ENCODE data around the gene ARMC3. TPM values are rescaled to one million over a fixed set of nuclear protein-coding genes. Genes with fewer than 3 reads are reported as not detected.
A peak's percentile ranks its signal among the peaks of the same experiment; 100 is the strongest.
"Not testable (repeated sequence)": the region's sequence is repeated elsewhere in the genome, so short reads cannot be mapped to it uniquely, and the experiment has no call there.

The ARMC3 gene
- total RNA-seq, 4 donors from 2014 or later: not detected

DNA sequence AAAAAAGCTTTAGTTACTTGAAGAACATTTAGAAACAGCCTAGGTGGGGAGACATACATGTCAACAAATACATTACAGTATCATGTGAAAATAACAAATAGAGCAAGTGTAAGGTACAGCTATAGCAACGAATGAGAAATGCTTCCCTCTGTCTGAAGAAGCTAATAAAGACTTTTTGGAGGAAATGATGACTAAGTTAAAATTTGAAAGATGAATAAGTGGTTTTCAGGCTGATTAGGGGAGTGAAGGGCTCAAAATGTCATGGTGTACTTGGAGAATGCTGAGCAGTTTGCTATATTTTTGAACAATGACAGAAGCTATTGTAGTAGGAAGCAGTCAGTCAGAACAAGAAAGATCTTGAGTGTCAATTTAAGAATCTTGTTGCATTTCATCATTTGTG, 2.8 kb upstream of the ARMC3 start:
- intact Hi-C loops (cut with DNase I; ENCODE audit: low total_unique reads): no loop called here
- DNase-seq (ENCODE audit: low spot score in 2 of 2): no peak
- TF ChIP-seq, protein P1, sequence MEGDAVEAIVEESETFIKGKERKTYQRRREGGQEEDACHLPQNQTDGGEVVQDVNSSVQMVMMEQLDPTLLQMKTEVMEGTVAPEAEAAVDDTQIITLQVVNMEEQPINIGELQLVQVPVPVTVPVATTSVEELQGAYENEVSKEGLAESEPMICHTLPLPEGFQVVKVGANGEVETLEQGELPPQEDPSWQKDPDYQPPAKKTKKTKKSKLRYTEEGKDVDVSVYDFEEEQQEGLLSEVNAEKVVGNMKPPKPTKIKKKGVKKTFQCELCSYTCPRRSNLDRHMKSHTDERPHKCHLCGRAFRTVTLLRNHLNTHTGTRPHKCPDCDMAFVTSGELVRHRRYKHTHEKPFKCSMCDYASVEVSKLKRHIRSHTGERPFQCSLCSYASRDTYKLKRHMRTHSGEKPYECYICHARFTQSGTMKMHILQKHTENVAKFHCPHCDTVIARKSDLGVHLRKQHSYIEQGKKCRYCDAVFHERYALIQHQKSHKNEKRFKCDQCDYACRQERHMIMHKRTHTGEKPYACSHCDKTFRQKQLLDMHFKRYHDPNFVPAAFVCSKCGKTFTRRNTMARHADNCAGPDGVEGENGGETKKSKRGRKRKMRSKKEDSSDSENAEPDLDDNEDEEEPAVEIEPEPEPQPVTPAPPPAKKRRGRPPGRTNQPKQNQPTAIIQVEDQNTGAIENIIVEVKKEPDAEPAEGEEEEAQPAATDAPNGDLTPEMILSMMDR (IDR thresholded peaks at IDR 0.05): no peak
- no peak for TF ChIP-seq POLR2A (IDR thresholded peaks at IDR 0.05)
- WGBS, 2 donors: 50 to 71% methylated on average over 1 of the region's 1 CpG
- no peak overlapping the region for H3K4me3 ChIP-seq (ENCODE audit: low read depth, poor library complexity, severe bottlenecking)

DNA sequence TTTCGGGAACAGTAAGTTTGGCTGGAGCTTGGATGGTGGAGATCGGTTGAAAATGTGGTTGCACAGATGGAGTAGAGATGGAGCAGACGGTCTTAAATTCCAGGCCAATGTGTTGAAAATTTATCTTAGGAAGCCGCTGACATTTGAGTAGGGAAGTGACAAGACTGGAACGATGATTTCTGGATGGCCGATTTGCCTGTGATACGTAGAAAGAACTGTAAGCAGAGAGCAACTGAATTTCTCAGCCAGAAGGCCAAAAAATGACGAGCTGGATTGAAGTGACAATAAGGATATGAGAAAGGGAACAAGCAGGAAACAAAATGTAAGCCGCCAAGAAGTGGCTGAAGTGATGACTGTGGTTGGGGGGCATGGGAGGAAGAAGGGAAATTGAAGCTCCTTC, 687 bp upstream of the ARMC3 start:
- H3K4me3 ChIP-seq (ENCODE audit: low read depth, poor library complexity, severe bottlenecking): no peak overlapping the region
- 77% methylated on average over 9 of the region's 9 CpGs for WGBS, 2 donors
- DNase-seq (ENCODE audit: low spot score in 2 of 2): no peak
- TF ChIP-seq, protein P1 (IDR thresholded peaks at IDR 0.05): no peak
- no peak for TF ChIP-seq POLR2A (IDR thresholded peaks at IDR 0.05)
- intact Hi-C loops (cut with DNase I; ENCODE audit: low total_unique reads): no loop called here

DNA sequence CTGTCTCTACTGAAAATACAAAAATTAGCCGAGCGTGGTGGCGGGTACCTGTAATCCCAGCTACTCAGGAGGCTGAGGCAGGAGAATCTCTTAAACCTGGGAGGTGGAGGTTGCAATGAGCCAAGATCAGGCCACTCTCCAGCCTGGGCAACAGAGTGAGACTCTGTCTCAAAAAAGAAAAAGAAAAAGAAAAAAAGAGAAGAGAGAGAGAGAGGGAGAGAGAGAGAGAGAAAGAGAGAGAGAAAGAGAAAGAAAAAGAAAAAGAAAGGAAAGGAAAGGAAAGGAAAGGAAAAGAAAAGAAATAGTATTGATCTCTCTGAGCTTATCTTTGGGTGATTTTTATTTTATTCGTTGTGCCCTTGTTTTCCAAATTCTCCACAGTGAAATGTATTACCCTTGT, 1.2 kb downstream of the ARMC3 start:
- WGBS, 2 donors: 96 to 98% methylated on average over 4 of the region's 4 CpGs
- DNase-seq (ENCODE audit: low spot score in 2 of 2); H3K4me3 ChIP-seq (ENCODE audit: low read depth, poor library complexity, severe bottlenecking); intact Hi-C loops (cut with DNase I; ENCODE audit: low total_unique reads): not testable (repeated sequence)

DNA sequence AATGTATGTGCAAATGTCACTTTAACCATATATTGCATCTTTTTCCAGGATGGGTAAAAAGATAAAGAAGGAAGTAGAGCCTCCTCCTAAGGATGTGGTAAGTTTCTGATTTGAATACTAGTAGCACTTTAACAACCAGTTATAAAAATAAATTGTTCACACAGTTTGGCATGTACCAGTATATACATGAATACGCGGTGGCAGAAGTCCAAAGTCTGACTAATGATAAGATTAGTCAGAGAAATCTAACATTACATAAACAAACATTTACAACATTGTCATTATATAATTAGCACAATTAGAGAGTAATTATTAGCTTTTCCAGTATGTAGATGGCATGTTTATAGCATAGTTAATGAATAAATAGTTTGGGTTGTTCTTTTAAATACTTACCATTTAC, 4.1 kb downstream of the ARMC3 start:
- intact Hi-C loops (cut with DNase I; ENCODE audit: low total_unique reads): no loop called here
- 41% methylated on average over 2 of the region's 2 CpGs for WGBS, 2 donors
- H3K4me3 ChIP-seq (ENCODE audit: low read depth, poor library complexity, severe bottlenecking): no peak overlapping the region
- TF ChIP-seq, protein P1 (IDR thresholded peaks at IDR 0.05): no peak
- TF ChIP-seq POLR2A (IDR thresholded peaks at IDR 0.05): no peak
- no peak for DNase-seq (ENCODE audit: low spot score in 2 of 2)

DNA sequence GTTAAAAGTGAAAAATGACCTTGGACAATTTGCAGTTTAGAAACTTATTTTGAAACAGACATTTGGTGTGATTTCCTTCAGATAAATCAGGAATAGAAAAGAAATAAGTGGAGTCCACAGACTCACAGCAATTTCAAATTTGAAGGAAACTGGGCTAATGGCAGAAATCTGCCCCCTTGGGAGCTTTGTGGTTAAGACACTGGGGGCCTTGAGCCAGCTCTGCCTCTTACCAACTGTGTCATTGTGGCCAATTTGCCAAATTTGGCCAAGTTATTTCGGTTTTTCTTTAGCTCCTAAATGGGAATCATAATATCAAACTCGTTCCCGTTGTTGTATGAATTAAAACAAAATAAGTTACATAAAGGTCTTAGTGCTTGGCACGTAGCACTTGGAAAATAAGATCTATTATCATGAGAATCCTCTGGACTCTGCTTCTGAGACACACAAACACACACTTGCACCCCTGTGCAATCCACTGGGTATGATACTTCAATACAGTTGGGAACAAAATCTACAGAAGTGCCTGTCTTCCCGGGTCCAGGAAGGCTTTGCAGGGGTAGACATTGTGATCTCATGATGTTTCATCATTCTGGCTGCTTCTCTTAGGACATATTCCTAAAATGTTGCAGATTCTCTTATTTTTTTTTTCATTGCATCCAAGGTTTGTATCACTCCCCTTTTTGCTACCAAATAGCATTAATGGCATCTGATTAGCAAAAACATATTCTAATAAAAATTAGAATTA, 4.9 kb downstream of the ARMC3 start:
- TF ChIP-seq, protein P1 (IDR thresholded peaks at IDR 0.05): no peak
- no peak for TF ChIP-seq POLR2A (IDR thresholded peaks at IDR 0.05)
- WGBS, 2 donors: 60 to 66% methylated on average over 5 of the region's 5 CpGs
- peak in 1 of 2 donors; percentile 15 for DNase-seq (ENCODE audit: low spot score in 2 of 2)
- intact Hi-C loops (cut with DNase I; ENCODE audit: low total_unique reads): no loop called here
- no peak overlapping the region for H3K4me3 ChIP-seq (ENCODE audit: low read depth, poor library complexity, severe bottlenecking)

DNA sequence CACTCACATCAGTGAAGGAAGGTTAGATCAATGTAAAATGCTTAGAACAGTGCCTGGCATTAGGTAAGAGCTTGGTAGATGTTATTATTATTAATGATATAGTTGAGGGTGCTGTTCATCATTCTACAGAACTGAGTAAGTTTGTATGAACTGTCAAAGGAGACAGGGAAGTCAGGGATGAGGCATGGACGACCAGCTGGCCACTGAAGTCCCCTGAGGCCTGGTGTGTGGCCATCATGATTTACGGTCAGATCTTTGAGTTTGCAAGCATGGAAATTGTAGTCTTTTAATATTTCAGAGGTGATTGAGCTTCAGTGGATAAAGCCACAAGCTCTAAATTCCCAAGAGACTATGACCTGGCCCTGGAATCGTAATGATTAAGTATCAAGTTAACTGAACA, 6.9 kb downstream of the ARMC3 start:
- no peak for TF ChIP-seq POLR2A (IDR thresholded peaks at IDR 0.05)
- TF ChIP-seq, protein P1 (IDR thresholded peaks at IDR 0.05): no peak
- intact Hi-C loops (cut with DNase I; ENCODE audit: low total_unique reads): no loop called here
- DNase-seq (ENCODE audit: low spot score in 2 of 2): no peak
- no peak overlapping the region for H3K4me3 ChIP-seq (ENCODE audit: low read depth, poor library complexity, severe bottlenecking)
- WGBS, 2 donors: 79 to 81% methylated on average over 3 of the region's 3 CpGs

All from lower leg skin (tissue), 4 donors.